ENCODE measurements around the gene GAL. TPM values are rescaled to one million over a fixed set of nuclear protein-coding genes. Genes with fewer than 3 reads are reported as not detected.

The GAL gene
- total and polyA plus RNA-seq, 2 of the 8 experiments (the other 6 are each of a cell fraction or from before 2014, with no cell fraction given): 81.8 to 233 TPM

DNA sequence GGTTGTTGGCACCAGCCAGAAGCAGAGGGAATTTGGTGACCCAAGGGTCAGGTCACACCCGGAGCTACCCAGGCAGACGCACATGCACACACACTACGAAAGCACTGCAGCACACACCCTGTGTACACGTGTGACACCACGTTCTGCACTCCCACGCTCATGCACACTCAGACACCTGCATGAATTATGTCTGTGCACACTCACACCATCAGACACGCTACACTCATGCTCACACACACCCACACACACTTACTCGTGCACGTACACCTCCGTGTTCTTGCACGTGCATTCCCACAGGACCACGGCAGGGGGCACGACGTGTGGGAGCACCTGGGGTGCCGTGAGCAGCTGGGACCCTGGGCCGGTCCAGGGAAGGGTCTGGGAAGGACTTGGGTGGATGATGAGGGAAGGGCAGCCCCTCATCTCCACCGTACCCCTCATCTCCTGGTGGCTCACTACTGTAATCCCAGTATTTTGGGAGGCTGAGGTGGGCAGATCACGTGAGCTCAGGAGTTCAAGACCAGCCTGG lies 20.8 kb upstream of the GAL start:
- Histone ChIP-seq H3K4me3 (ENCODE audit: extremely low read depth in 1 of 4, insufficient read depth in 2 of 4, low read depth in 3 of 4, low read length in 4 of 4) (no peak overlapping the region), H3K27ac (ENCODE audit: low read depth, low read length) (no peak overlapping the region), H2AK5ac (ENCODE audit: low read depth, low read length) (peak overlapping the region; percentile 97; the same call in 1 of the 2 replicates), H2AFZ (ENCODE audit: low read length) (no peak overlapping the region), H3K18ac (ENCODE audit: extremely low read depth, low read length) (no peak overlapping the region; the same call in 1 of the 2 replicates), H3K79me1 (ENCODE audit: low read depth, low read length) (no peaks in the 10 kb centered on the region), H3K79me2 (ENCODE audit: control insufficient read depth in 1 of 2, insufficient read depth in 2 of 2, low read length in 2 of 2) (no peaks in the 10 kb centered on the region), H3K23me2 (ENCODE audit: low read depth, low read length) (no peaks in the 10 kb centered on the region; the same call in 1 of the 2 replicates), H3K27me3 (replicated peaks in 1 of 4; ENCODE audit: control insufficient read depth in 3 of 4, extremely low read depth in 1 of 4, insufficient read depth in 3 of 4, low read length in 3 of 4) (no peaks in the 10 kb centered on the region), H4K20me1 (replicated peaks in 1 of 2; ENCODE audit: control insufficient read depth in 1 of 2, insufficient read depth in 2 of 2, low read length in 2 of 2) (no peaks in the 10 kb centered on the region), H4K91ac (replicated peaks; ENCODE audit: insufficient read length, low read length) (peak overlapping the region; percentile 51), H4K8ac (ENCODE audit: extremely low read depth, insufficient read depth, low read length) (no peak overlapping the region), H3K14ac (ENCODE audit: insufficient read length) (no peak overlapping the region), H3K56ac (replicated peaks; ENCODE audit: insufficient read length, low read depth, low read length) (no peak overlapping the region), H2BK20ac (ENCODE audit: low read length) (no peak overlapping the region), H4K5ac (ENCODE audit: insufficient read length, low read depth, low read length) (no peak overlapping the region), H3K23ac (ENCODE audit: insufficient read length) (no peak overlapping the region), H3K4ac (replicated peaks; ENCODE audit: insufficient read length, low read depth, low read length) (no peak overlapping the region), H3K36me3 (ENCODE audit: control insufficient read depth in 2 of 4, insufficient read depth in 4 of 4, low read length in 3 of 4) (no peaks in the 10 kb centered on the region), H3K9me3 (ENCODE audit: insufficient read depth in 2 of 2, low read depth in 1 of 2, low read length in 1 of 2) (no peaks in the 10 kb centered on the region; a peak in 1 of 4 replicates), H3K9ac (replicated peaks in 1 of 4; ENCODE audit: extremely low read depth in 1 of 4, low read depth in 3 of 4, low read length in 3 of 4) (no peak overlapping the region), H2BK12ac (ENCODE audit: low read depth, low read length) (peak overlapping the region; percentile 98; the same call in 1 of the 2 replicates), H3K4me1 (replicated peaks in 1 of 4; ENCODE audit: control insufficient read depth in 3 of 4, insufficient read depth in 4 of 4, low read length in 3 of 4) (peaks cover 0 to 4% (median 1%) of the 10 kb centered on the region in 4 experiments; a peak in 2 of 7 replicates), H2BK15ac (ENCODE audit: low read length) (peak overlapping the region; percentile 99; the same call in 1 of the 2 replicates), H2BK5ac (ENCODE audit: low read depth, low read length) (peak overlapping the region; percentile 52; the same call in 1 of the 2 replicates), H2BK120ac (replicated peaks; ENCODE audit: low read depth, low read length) (peak overlapping the region; percentile 24), H3K4me2 (ENCODE audit: insufficient read depth in 1 of 2, low read depth in 2 of 2, low read length in 2 of 2) (no peak overlapping the region)
- 95% methylated on average over 18 of the region's 18 CpGs; no CpG with 5 or more reads in 1 of the 2 experiments for WGBS, 2 experiments (ENCODE audit: extremely low coverage in 1 of 2, insufficient coverage in 1 of 2, insufficient read length in 1 of 2, insufficient replicate concordance in 2 of 2, low coverage in 1 of 2, low lambda C conversion rate in 2 of 2, missing lambda C conversion rate in 1 of 2)
- no peak for DNase-seq (ENCODE audit: low read depth in 1 of 2, low spot score in 2 of 2)
- CTCF ChIA-PET (ENCODE audit: partially characterized antibody): interaction anchor here (0.7 kb wide), 1 partner anchor 172 kb away, joined by 3 read pairs; no protein-coding TSS in a partner anchor
- FAIRE-seq: no peak
- POLR2A ChIA-PET (ENCODE audit: partially characterized antibody): interaction anchor here (0.8 kb wide), 2 partner anchors 15 to 22 kb away, joined by 3 read pairs; no protein-coding TSS in a partner anchor
- no peak for TF ChIP-seq CHD2 (IDR thresholded peaks at IDR 0.05; ENCODE audit: low read length)
- TF ChIP-seq KDM5A (IDR thresholded peaks at IDR 0.05; ENCODE audit: low read length): no peak
- no peak for TF ChIP-seq CTBP2 (IDR thresholded peaks at IDR 0.05; ENCODE audit: borderline replicate concordance, insufficient read depth, insufficient read length, low read length)
- no peak for TF ChIP-seq RXRA (IDR thresholded peaks at IDR 0.05; ENCODE audit: insufficient read depth, low read depth, low read length)
- no peak for TF ChIP-seq NANOG (IDR thresholded peaks at IDR 0.05; ENCODE audit: insufficient read depth, low read depth, low read length, poor library complexity, severe bottlenecking)
- no peak for TF ChIP-seq RBBP5 (IDR thresholded peaks at IDR 0.05; ENCODE audit: borderline replicate concordance, low read depth, low read length)
- no peak for TF ChIP-seq TEAD4 (IDR thresholded peaks at IDR 0.05; ENCODE audit: low read depth, low read length)
- TF ChIP-seq HDAC2 (IDR thresholded peaks at IDR 0.05; ENCODE audit: borderline replicate concordance in 1 of 2, low read depth in 2 of 2, low read length in 2 of 2): no peak
- no peak for TF ChIP-seq EP300 (IDR thresholded peaks at IDR 0.05; ENCODE audit: borderline replicate concordance in 1 of 2, low read depth in 2 of 2, low read length in 2 of 2)
- no peak for TF ChIP-seq POLR2AphosphoS5 (IDR thresholded peaks at IDR 0.05; ENCODE audit: low read depth, low read length)
- no peak for TF ChIP-seq CBX8 (IDR thresholded peaks at IDR 0.05; ENCODE audit: borderline replicate concordance, low read depth, low read length)
- TF ChIP-seq RAD21 (IDR thresholded peaks at IDR 0.05 in 1 of 2, conservative IDR thresholded peaks at IDR 0.05 in 1 of 2; ENCODE audit: low read depth in 2 of 2, low read length in 2 of 2): no peak
